Measurements from ENCODE around the gene VWA8. TPM values are rescaled to one million over a fixed set of nuclear protein-coding genes. Genes with fewer than 3 reads are reported as not detected.
A peak's percentile ranks its signal among the peaks of the same experiment; 100 is the strongest.

VWA8 gene
- polyA plus RNA-seq, 1 donor (not counting 4 experiments of a cell fraction or from before 2014, with no cell fraction given): 17.8 TPM

GRCh38 chr13:41742917-41743552 is 217.9 kb downstream of the VWA8 start:
- Histone ChIP-seq H3K9me3 (ENCODE audit: control insufficient read depth, low read depth, low read length) (no peaks in the 10 kb centered on the region), H3K9ac (ENCODE audit: control insufficient read depth, extremely low read depth, insufficient read depth, low read length) (no peak overlapping the region), H3K4me3 (ENCODE audit: control insufficient read depth in 2 of 3, extremely low read depth in 1 of 3, insufficient read depth in 2 of 3, low read depth in 1 of 3, low read length in 3 of 3) (no peak overlapping the region), H3K4me2 (ENCODE audit: control insufficient read depth, extremely low read depth, insufficient read depth, low read depth, low read length) (no peak overlapping the region), H2AFZ (ENCODE audit: control insufficient read depth, low read length) (no peak overlapping the region), H3K27me3 (ENCODE audit: control insufficient read depth, extremely low read depth, insufficient read depth, low read length) (no peaks in the 10 kb centered on the region), H3K9me1 (ENCODE audit: control insufficient read depth, extremely low read depth, insufficient read depth, low read length) (no peaks in the 10 kb centered on the region), H3K79me2 (ENCODE audit: control insufficient read depth, insufficient read depth, low read length) (no peaks in the 10 kb centered on the region), H3K4me1 (ENCODE audit: control insufficient read depth, extremely low read depth, insufficient read depth, low read length) (no peaks in the 10 kb centered on the region), H3K27ac (ENCODE audit: control insufficient read depth, insufficient read depth, low read length) (no peak overlapping the region), H4K20me1 (ENCODE audit: control insufficient read depth, extremely low read depth, insufficient read depth, low read length) (no peaks in the 10 kb centered on the region), H3K36me3 (ENCODE audit: control insufficient read depth in 2 of 2, extremely low read depth in 1 of 2, insufficient read depth in 2 of 2, low read length in 2 of 2) (no peaks in the 10 kb centered on the region)
- dilution Hi-C loops (cut with MboI; ENCODE audit: extremely low pct_ligation_motif_present, low sequenced_read_pairs): no loop called here
- DNase-seq (ENCODE audit: low read depth, low spot score) (no peak), FAIRE-seq (peak; percentile 52)
- TF ChIP-seq CTCF (optimal IDR thresholded peaks at IDR 0.05 in 1 of 3, IDR thresholded peaks at IDR 0.05 in 1 of 3, conservative IDR thresholded peaks at IDR 0.05 in 1 of 3; ENCODE audit: extremely low read depth in 1 of 3, insufficient read depth in 2 of 3, low read length in 3 of 3) (no peak), EZH2 (IDR thresholded peaks at IDR 0.05; ENCODE audit: low read length) (no peak)

- Histone ChIP-seq H3K4me2 (ENCODE audit: control insufficient read depth, extremely low read depth, insufficient read depth, low read depth, low read length) (no peak overlapping the region), H3K27me3 (ENCODE audit: control insufficient read depth, extremely low read depth, insufficient read depth, low read length) (no peaks in the 10 kb centered on the region), H3K9ac (ENCODE audit: control insufficient read depth, extremely low read depth, insufficient read depth, low read length) (no peak overlapping the region), H3K27ac (ENCODE audit: control insufficient read depth, insufficient read depth, low read length) (no peak overlapping the region), H3K9me3 (ENCODE audit: control insufficient read depth, low read depth, low read length) (no peaks in the 10 kb centered on the region), H4K20me1 (ENCODE audit: control insufficient read depth, extremely low read depth, insufficient read depth, low read length) (no peaks in the 10 kb centered on the region), H3K4me1 (ENCODE audit: control insufficient read depth, extremely low read depth, insufficient read depth, low read length) (no peaks in the 10 kb centered on the region), H2AFZ (ENCODE audit: control insufficient read depth, low read length) (no peak overlapping the region), H3K4me3 (ENCODE audit: control insufficient read depth in 2 of 3, extremely low read depth in 1 of 3, insufficient read depth in 2 of 3, low read depth in 1 of 3, low read length in 3 of 3) (no peak overlapping the region), H3K36me3 (ENCODE audit: control insufficient read depth in 2 of 2, extremely low read depth in 1 of 2, insufficient read depth in 2 of 2, low read length in 2 of 2) (no peaks in the 10 kb centered on the region), H3K9me1 (ENCODE audit: control insufficient read depth, extremely low read depth, insufficient read depth, low read length) (no peaks in the 10 kb centered on the region), H3K79me2 (ENCODE audit: control insufficient read depth, insufficient read depth, low read length) (no peaks in the 10 kb centered on the region)
- dilution Hi-C loops (cut with MboI; ENCODE audit: extremely low pct_ligation_motif_present, low sequenced_read_pairs): no loop called here
- DNase-seq (ENCODE audit: low read depth, low spot score) (no peak), FAIRE-seq (no peak)
- TF ChIP-seq CTCF (optimal IDR thresholded peaks at IDR 0.05 in 1 of 3, IDR thresholded peaks at IDR 0.05 in 1 of 3, conservative IDR thresholded peaks at IDR 0.05 in 1 of 3; ENCODE audit: extremely low read depth in 1 of 3, insufficient read depth in 2 of 3, low read length in 3 of 3) (no peak), EZH2 (IDR thresholded peaks at IDR 0.05; ENCODE audit: low read length) (no peak)
Observed at GRCh38 chr13:41740479-41740878, 220.4 kb downstream of the VWA8 start.
